ENCODE data around the gene CFAP74.

Gene CFAP74

GRCh38 chr1:2019571-2020309 is 16.2 kb upstream of the CFAP74 start:
- no peak for DNase-seq (ENCODE audit: low read depth in 1 of 2, low spot score in 1 of 2)

- DNase-seq (ENCODE audit: low read depth in 1 of 2, low spot score in 1 of 2), result no peak
Observed at GRCh38 chr1:2019172-2019543, 15.6 kb upstream of the CFAP74 start, which contains the start of gene GABRD. TSS of gene GABRD (plus strand) at chr1:2019345. CDS start at chr1:2019424, 79 bp downstream.

DNA sequence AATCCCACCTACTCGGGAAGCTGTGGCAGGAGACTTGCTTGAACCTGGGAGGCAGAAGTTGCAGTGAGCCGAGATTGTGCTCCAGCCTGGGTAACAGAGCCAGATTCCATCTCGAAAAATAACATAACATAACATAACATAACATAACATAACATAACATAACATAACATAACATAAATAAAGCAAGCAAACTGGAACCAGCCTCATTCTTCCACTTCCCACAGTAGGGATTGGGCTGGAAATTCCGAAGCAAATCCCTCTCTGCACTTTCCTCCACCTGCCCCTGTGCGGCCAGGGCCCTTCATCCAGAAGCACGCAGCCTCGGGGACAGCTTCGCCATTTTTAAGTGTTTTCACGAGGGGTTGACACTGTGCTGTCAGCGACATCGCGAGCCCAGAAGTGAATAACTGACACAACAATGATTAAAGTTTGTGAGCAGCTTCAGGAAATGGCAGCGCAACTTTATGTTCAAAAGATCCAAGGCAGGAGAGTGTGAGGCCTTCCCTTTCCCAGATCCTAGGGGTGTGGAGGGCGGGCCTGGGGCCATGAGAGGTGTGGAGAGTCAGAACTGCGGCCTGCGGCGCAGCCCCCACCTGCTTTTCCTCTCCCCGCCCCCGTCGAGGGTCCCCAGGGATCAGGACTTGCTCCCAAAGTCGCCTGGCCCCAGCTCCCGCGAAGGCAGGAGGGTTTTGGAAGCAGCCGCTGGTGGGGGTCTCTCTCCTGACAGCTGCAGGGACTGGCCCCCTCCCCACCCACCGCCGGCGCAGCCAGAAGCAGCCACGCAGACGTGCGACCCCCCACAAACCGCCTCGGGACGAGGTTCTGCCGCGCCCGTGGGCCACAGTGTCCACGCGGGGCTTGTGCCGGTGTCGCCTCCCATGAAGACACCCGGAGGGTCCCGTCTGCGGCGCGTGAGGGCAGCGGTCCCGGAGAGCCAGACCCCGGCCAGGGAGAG is 14.9 kb upstream of the CFAP74 start:
- no peak for DNase-seq (ENCODE audit: low read depth in 1 of 2, low spot score in 1 of 2)

DNA sequence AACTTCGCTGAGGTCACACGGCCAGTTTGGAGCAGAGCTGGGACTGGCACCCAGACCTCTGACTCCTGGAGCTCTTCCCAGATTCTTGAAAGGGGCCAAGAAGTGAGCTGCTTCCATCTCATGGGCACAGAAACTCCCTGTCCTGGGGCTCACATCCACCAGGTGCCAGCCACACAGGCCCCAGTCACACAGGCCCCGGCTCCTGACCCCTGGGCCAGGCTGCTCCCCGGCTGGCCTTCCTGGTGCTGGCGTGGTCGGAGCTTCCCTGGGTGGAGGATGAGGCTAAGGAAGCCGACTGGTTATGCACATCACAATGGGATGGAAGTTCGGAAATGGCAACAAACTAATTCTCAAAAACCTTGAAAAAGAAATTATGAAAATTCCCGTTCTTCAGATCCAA is 12.5 kb upstream of the CFAP74 start:
- no peak for DNase-seq (ENCODE audit: low read depth in 1 of 2, low spot score in 1 of 2)

GRCh38 chr1:2014741-2015735 is 11.5 kb upstream of the CFAP74 start:
- no peak for DNase-seq (ENCODE audit: low read depth in 1 of 2, low spot score in 1 of 2)

- no peak for DNase-seq (ENCODE audit: low read depth in 1 of 2, low spot score in 1 of 2)
Observed at GRCh38 chr1:2014181-2014580, 10.6 kb upstream of the CFAP74 start.

DNA sequence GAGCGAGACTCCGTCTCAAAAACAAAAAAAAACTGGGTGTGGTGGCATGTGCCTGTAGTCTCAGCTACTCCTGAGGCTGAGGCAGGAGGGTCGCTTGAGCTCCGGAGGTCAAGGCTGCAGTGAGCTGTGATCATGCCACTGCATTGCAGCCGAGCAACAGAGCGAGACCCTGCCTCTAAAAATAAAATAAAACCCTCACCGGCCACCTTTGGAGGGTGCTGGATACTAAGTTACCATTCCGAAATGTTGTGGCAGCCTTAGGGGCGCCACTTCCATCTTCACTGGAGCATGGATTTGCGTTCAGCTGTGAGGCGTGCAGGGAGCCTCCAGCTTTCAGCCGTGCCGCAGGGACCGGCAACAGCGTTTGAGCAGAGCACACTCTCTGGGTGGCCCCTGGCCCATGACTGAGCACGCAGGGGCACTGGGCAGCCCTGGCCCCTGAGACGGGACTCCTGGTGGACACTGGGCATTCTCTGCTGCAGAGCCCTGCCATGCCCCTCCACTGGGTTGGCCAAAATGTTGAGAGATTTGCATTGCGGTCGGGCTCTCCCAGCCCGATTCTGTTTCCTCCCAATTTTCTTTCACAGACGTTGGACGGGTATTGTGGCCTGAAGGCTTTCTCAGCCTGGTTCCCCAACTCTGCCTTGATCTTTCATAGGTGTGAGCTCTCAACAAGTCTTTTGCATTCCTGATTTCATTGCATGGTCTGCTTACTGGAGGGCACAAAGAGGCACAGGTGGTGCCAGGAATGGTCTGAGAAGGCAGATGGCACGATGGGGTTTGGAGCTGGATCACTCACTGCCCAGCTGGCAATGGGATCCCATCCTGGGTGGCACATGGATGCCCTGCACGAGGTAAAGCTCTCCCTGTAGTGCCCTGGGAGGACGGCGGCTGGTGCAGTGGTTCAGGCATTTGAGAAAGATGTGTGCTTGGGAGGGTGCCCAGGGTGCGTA is 5.8 kb upstream of the CFAP74 start:
- no peak for DNase-seq (ENCODE audit: low read depth in 1 of 2, low spot score in 1 of 2)

- no peak for DNase-seq (ENCODE audit: low read depth in 1 of 2, low spot score in 1 of 2)
Observed at GRCh38 chr1:2004856-2005255, 1.3 kb upstream of the CFAP74 start.

DNA sequence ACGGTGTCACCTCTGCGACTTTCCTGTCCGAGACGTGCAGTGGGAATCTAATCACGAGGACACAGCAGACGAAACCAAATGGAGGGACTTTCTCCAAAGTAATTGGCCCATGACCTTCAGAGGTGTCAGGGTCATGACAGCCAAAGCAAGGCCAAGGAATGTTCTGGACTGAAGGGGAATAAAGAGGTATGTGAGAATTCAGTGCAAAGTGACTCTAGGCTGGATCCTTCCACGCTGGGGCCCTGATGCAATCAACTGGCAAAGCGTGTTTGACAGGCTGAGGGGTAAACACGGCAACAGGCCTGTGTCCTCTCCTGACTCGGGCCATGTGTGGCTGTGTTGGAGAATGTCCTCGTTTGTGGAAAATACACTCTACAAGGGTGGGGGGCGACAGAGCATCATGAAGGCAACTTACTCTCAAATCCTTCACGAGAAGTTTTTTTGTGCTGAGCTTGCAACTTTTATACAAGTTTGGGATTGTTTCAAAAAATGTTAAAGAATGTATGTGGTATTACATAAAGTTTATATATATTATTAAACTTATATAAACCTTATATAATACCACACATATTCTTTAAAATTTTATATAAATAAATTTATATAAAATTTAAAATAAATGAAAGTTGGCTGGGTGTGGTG is 1.7 kb downstream of the CFAP74 start:
- DNase-seq (ENCODE audit: low read depth in 1 of 2, low spot score in 1 of 2), result no peak

- no peak for DNase-seq (ENCODE audit: low read depth in 1 of 2, low spot score in 1 of 2)
Observed at GRCh38 chr1:2000850-2001249, 2.7 kb downstream of the CFAP74 start.

DNA sequence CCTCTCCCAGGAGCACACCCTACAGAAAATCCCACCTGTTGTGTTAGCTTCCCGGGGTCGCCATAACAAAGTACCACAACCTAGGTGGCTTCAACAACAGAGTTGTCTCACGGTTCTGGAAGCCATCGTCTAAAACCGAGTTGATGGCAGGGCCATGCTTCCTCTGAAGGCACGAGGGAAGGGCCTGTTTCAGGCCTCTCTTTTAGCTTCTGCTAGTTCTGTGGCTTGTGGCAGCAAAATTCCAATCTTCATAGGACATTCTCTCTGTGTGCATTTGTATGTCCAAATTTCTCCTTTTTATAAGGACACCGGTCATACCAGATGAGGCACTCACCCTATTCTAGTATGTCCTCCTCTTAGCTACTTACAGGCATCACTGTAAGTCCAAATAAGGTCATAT is 3.2 kb downstream of the CFAP74 start:
- DNase-seq (ENCODE audit: low read depth in 1 of 2, low spot score in 1 of 2), result no peak

DNA sequence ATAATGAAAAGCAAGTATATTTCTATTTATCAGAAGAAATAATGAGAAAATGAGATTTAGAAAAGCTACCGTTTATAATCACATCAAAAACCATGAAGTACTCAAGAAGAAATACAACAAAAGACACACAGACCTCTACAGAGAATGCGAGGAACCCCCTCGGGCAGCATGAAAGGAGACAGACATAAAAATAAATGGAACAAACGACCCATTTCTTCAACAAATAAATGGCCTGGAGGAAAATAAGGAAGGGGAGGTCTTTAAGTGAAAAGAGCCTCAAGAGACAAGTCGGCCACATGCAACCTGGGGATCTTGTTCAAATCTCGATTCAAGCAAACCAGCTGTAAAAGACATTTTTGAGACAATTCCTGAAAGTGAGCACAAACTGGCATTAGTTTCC is 6.0 kb downstream of the CFAP74 start:
- DNase-seq (ENCODE audit: low read depth in 1 of 2, low spot score in 1 of 2), result no peak

DNA sequence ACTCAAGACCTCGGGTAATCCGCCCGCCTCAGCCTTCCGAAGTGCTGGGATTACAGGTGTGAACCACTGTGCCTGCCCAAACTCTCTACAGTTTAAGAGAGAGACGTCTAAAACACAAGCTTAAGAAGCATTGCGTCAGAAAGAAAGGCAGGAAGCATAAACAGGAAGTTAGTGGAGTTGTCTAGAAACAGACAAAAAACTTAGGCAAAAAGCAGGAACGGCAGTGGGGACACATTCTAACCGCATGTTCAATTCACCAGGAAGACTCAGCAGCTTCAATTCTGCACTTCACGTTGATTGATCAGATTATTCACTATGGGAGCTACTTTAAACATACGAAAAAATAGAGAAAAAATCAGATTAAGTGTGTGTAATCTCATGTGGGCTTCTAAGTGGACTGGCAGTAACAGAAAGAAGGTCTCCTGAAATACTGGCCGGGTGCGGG is 7.4 kb downstream of the CFAP74 start:
- DNase-seq (ENCODE audit: low read depth in 1 of 2, low spot score in 1 of 2), result no peak

DNA sequence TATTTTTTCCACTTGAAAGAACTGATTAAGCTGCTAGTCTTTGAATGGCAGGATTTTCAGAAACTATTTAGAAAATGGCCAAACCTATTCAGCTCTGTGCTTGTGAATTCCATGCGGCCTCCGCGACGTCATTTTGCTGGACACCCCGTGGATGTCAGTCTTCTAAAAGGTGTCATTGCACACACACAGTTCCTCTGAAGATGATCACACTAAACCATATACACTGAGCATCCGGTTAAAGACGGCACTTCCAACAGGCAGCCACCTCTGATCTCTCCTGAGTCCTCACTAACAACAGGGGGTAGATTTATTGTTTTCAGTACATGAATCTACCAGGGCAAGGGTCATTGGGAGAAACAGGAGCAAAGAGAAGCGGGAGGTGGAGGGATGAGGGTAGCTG is 9.1 kb downstream of the CFAP74 start:
- no peak for DNase-seq (ENCODE audit: low read depth in 1 of 2, low spot score in 1 of 2)

GRCh38 chr1:1990222-1990621 is 13.4 kb downstream of the CFAP74 start:
- no peak for DNase-seq (ENCODE audit: low read depth in 1 of 2, low spot score in 1 of 2)

- DNase-seq (ENCODE audit: low read depth in 1 of 2, low spot score in 1 of 2), result no peak
Observed at GRCh38 chr1:1989789-1990188, 13.8 kb downstream of the CFAP74 start.

DNA sequence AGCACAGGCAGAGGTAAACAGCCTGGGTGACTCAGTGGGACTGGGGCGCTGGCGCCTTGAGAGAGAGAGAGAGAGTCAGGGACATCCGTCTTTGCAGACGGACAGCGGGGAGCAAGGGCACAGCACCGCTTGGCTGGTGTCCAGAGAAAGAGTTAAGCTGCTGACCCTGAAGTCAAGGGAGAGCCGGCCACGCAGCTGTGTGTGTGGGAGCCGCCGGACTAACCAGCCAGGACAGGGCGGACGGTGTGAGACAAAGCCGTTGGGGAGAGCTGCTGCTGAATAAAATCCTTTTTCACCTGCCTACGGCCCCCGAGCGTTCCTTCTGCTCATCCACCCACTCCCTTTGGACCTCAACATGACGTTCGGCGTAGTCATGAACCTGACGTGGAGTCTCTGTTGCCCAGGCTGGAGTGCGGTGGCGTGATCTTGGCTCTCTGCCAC is 14.5 kb downstream of the CFAP74 start:
- DNase-seq (ENCODE audit: low read depth in 1 of 2, low spot score in 1 of 2), result no peak

DNA sequence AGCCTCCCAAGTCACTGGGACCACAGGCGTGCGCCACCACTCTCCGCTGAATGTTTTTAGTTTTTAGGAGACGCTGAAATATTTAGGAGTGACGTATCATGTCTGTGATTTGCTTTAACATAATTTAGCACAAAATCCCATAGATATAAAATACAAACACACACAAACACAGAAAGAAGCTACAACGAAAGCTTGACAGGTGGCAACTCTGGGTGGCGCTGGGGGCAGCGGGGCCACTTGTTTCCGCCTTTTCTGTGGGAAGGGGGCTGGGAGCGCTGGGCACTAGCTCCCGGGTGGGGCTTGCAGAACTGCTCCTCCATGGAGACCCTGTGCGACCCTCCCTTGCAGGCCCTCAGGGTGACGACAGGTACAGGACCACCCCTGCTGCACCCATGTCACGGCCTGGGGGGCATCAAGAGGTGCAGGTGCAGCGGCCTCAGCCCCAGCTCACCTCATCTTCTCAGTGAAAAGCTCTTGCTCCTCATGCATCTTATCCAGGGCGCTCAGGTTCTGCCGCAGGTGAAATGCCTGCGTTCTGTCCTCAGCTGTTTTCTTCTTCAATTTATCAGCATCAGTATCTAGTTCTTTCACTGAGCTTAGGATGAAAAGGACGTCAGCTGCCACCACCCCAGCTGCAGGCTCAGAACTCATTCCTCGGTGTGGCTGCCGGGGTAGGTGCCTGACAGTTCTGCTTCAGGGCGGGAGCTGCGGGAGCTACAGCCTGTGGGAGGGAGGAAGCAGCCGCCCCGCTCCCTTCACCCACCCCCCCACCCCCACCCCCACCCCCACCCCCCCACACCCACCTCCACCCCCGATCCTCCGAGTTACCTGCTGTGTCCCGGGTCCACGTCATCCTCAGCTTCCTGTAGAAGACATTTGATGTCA is 15.3 kb downstream of the CFAP74 start:
- DNase-seq (ENCODE audit: low read depth in 1 of 2, low spot score in 1 of 2), result no peak
